Hepatic stellate cell (primary cell): ENCODE data around the gene NUDT1.
"Not testable (repeated sequence)": the region's sequence is repeated elsewhere in the genome, so short reads cannot be mapped to it uniquely, and the experiment has no call there.

Source experiments
- DNase-seq: peaks from one replicate; pipeline ENCODE4 v3.0.0; 2011; ENCODE audit warnings: low spot score

NUDT1 gene

GRCh38 chr7:2269089-2269990 is 27.3 kb downstream of the NUDT1 start:
- not testable (repeated sequence) for DNase-seq

- no peak for DNase-seq
Observed at GRCh38 chr7:2269991-2270460, 28.0 kb downstream of the NUDT1 start.

GRCh38 chr7:2270495-2270894 is 28.5 kb downstream of the NUDT1 start:
- DNase-seq: no peak

GRCh38 chr7:2271273-2272026 is 29.4 kb downstream of the NUDT1 start:
- no peak for DNase-seq

GRCh38 chr7:2272031-2272430 is 30.0 kb downstream of the NUDT1 start:
- DNase-seq: no peak

- no peak for DNase-seq
Observed at GRCh38 chr7:2273866-2274265, 31.8 kb downstream of the NUDT1 start.

- no peak for DNase-seq
Observed at GRCh38 chr7:2274666-2275065, 32.6 kb downstream of the NUDT1 start.

- no peak for DNase-seq
Observed at GRCh38 chr7:2275101-2275500, 33.1 kb downstream of the NUDT1 start.

GRCh38 chr7:2276107-2276506 is 34.1 kb downstream of the NUDT1 start:
- no peak for DNase-seq

- no peak for DNase-seq
Observed at GRCh38 chr7:2278026-2278425, 36.0 kb downstream of the NUDT1 start.

- no peak for DNase-seq
Observed at GRCh38 chr7:2279896-2280295, 37.9 kb downstream of the NUDT1 start.

GRCh38 chr7:2280424-2280823 is 38.4 kb downstream of the NUDT1 start:
- DNase-seq: no peak

- DNase-seq: no peak
Observed at GRCh38 chr7:2281541-2281940, 39.5 kb downstream of the NUDT1 start.

GRCh38 chr7:2282185-2282751 is 40.2 kb downstream of the NUDT1 start:
- DNase-seq: no peak

- DNase-seq: no peak
Observed at GRCh38 chr7:2283074-2283473, 41.0 kb downstream of the NUDT1 start.

GRCh38 chr7:2287745-2288144 is 45.7 kb downstream of the NUDT1 start:
- no peak for DNase-seq

GRCh38 chr7:2288503-2288902 is 46.5 kb downstream of the NUDT1 start:
- DNase-seq: no peak

- DNase-seq: no peak
Observed at GRCh38 chr7:2289111-2289586, 47.1 kb downstream of the NUDT1 start.

GRCh38 chr7:2289621-2290020 is 47.6 kb downstream of the NUDT1 start:
- no peak for DNase-seq

GRCh38 chr7:2290877-2291276 is 48.9 kb downstream of the NUDT1 start:
- DNase-seq: no peak

GRCh38 chr7:2295936-2296620 is 54.1 kb downstream of the NUDT1 start:
- DNase-seq: no peak

GRCh38 chr7:2296832-2297231 is 54.8 kb downstream of the NUDT1 start:
- no peak for DNase-seq
